HCT116 (cell line): Measurements from ENCODE around the gene JCHAIN. TPM values are rescaled to one million over a fixed set of nuclear protein-coding genes. Genes with fewer than 3 reads are reported as not detected.
"Not testable (repeated sequence)": the region's sequence is repeated elsewhere in the genome, so short reads cannot be mapped to it uniquely, and the experiment has no call there.

Experiments used
- ATAC-seq: fragments of 200-7000 bp; cut with Tn5 transposase; 2 replicates; pipeline ENCODE4 v1.9.1; 2020; ENCODE audit warnings: mild to moderate bottlenecking, moderate library complexity
- BruUV-seq: library from RNA; stranded (reverse); fragments of 400-500 nt; replicated peaks from 2 replicates; lab custom pipeline; 2021; lab: Mats Ljungman, UMichigan
- CTCF ChIA-PET: fragments of 300-600 bp; sonication (Branson Sonifier 250); formaldehyde crosslinking; loops from one replicate; lab custom pipeline; 2021; ENCODE audit warnings: antibody characterized with exemption; lab: Charles Lee
- POLR2A ChIA-PET: fragments of 300-600, 350-600 bp; sonication (Branson Sonifier 250); formaldehyde crosslinking; loops from one replicate; lab custom pipeline; 2021; ENCODE audit warnings: antibody characterized with exemption; lab: Charles Lee
- RAD21 ChIA-PET, 2 experiments: fragments of 300-600 bp; sonication (Branson Sonifier 250); formaldehyde crosslinking; loops; one replicate each; lab custom pipeline; 2023; ENCODE audit warnings: low total read pairs in 2 of 2; ENCODE audit not compliant: uncharacterized antibody in 2 of 2, unreplicated experiment in 2 of 2, low non-redundant PET in 1 of 2; lab: Charles Lee
- DNase-seq: peaks from one replicate; pipeline ENCODE4 v3.0.0-alpha.2; 2010; ENCODE audit warnings: low read depth, low spot score
- H2AFZ ChIP-seq: fragments of 200-600 bp; shearing (Covaris generic), sonication (generic); 2 replicates; pipeline ENCODE4 v1.6.1; 2017; ENCODE audit warnings: low read depth, mixed run types, mixed read lengths, antibody characterized with exemption, low read length; ENCODE audit not compliant: poor library complexity, severe bottlenecking
- H3K27ac ChIP-seq: 2 replicates; pipeline ENCODE4 v1.5.1; 2012; ENCODE audit warnings: low read depth, low read length
- H3K27me3 ChIP-seq: fragments of 200-600 bp; sonication (generic); 2 replicates; pipeline ENCODE4 v1.6.1; 2016; ENCODE audit warnings: mixed run types, low read length, mixed read lengths; ENCODE audit not compliant: insufficient read depth
- H3K36me3 ChIP-seq, 2 experiments: fragments of 200-500 bp in 1 of 2; fragments of 200-600 bp in 1 of 2; sonication (Bioruptor generic) in 1 of 2; sonication (generic) in 1 of 2; 2 replicates each; pipeline versions ENCODE4 v1.5.1 to v1.6.1; 2014 to 2016; ENCODE audit warnings: low read length in 2 of 2, inconsistent platforms in 1 of 2, mixed read lengths in 1 of 2, mixed run types in 1 of 2; ENCODE audit not compliant: insufficient read depth in 2 of 2, control insufficient read depth in 1 of 2
- H3K4me1 ChIP-seq, 2 experiments: fragments of 200-600 bp in 1 of 2; sonication (generic) in 1 of 2; 2 replicates each; pipeline versions ENCODE4 v1.5.1 to v1.6.1; 2012 to 2017; ENCODE audit warnings: low read length in 2 of 2, inconsistent platforms in 1 of 2, mild to moderate bottlenecking in 1 of 2, mixed read lengths in 1 of 2, mixed run types in 1 of 2, moderate library complexity in 1 of 2; ENCODE audit not compliant: insufficient read depth in 2 of 2, control insufficient read depth in 1 of 2
- H3K4me2 ChIP-seq: fragments of 200-600 bp; sonication (generic); 2 replicates; pipeline ENCODE4 v1.6.1; 2017; ENCODE audit warnings: mixed run types, low read length, mixed read lengths
- H3K4me3 ChIP-seq, 2 experiments: fragments of 200-600 bp in 1 of 2; sonication (generic) in 1 of 2; replicated peaks in 1 of 2; 2 replicates each; pipeline ENCODE4 v1.5.1; 2011 to 2016; ENCODE audit warnings: low read length in 2 of 2, control low read depth in 1 of 2, low read depth in 1 of 2, mild to moderate bottlenecking in 1 of 2, mixed read lengths in 1 of 2, mixed run types in 1 of 2
- H3K79me2 ChIP-seq: fragments of 200-600 bp; sonication (generic); 2 replicates; pipeline ENCODE4 v1.6.1; 2017; ENCODE audit warnings: mild to moderate bottlenecking, mixed run types, low read length, moderate library complexity, mixed read lengths; ENCODE audit not compliant: insufficient read depth
- H3K9ac ChIP-seq: fragments of 200-600 bp; sonication (generic); 2 replicates; pipeline ENCODE4 v1.6.1; 2016; ENCODE audit warnings: low read length, mixed read lengths
- H3K9me2 ChIP-seq: fragments of 200-600 bp; sonication (generic), shearing (Covaris generic); 2 replicates; pipeline ENCODE4 v1.6.1; 2017; ENCODE audit warnings: mixed run types, mild to moderate bottlenecking, moderate library complexity; ENCODE audit not compliant: insufficient read depth
- H3K9me3 ChIP-seq, 2 experiments: fragments of 200-500 bp in 1 of 2; fragments of 200-600 bp in 1 of 2; sonication (Bioruptor generic) in 1 of 2; sonication (generic) in 1 of 2; 2 replicates each; pipeline ENCODE4 v1.6.1; 2014 to 2017; ENCODE audit warnings: low read length in 2 of 2, mixed read lengths in 2 of 2, inconsistent platforms in 1 of 2, low read depth in 1 of 2, mild to moderate bottlenecking in 1 of 2, mixed run types in 1 of 2, moderate library complexity in 1 of 2; ENCODE audit not compliant: control insufficient read depth in 1 of 2, insufficient read depth in 1 of 2
- H4K20me1 ChIP-seq: fragments of 200-600 bp; sonication (generic), shearing (Covaris generic); 2 replicates; pipeline ENCODE4 v1.6.1; 2017; ENCODE audit warnings: mixed run types, mild to moderate bottlenecking, moderate library complexity; ENCODE audit not compliant: insufficient read depth
- ATF3 ChIP-seq: IDR thresholded peaks from 2 replicates; pipeline ENCODE4 v1.6.1; 2012
- CEBPB ChIP-seq: IDR thresholded peaks from 2 replicates; pipeline ENCODE4 v1.6.1; 2012; ENCODE audit warnings: low read depth
- EGR1 ChIP-seq: IDR thresholded peaks from 2 replicates; pipeline ENCODE4 v1.6.1; 2012; ENCODE audit warnings: low read depth
- EZH2 ChIP-seq: fragments of 200-600 bp; sonication (generic); IDR thresholded peaks from 2 replicates; pipeline ENCODE4 v1.6.1; 2017; ENCODE audit warnings: antibody characterized with exemption, mixed run types
- FOSL1 ChIP-seq: IDR thresholded peaks from 2 replicates; pipeline ENCODE4 v1.6.1; 2012; ENCODE audit warnings: low read depth
- ZBTB33 ChIP-seq: IDR thresholded peaks from 2 replicates; pipeline ENCODE4 v1.6.1; 2011; ENCODE audit warnings: mild to moderate bottlenecking, low read length, moderate library complexity; ENCODE audit not compliant: insufficient replicate concordance; ENCODE audit errors: extremely low read depth
- ZNF274 ChIP-seq: fragments of 200-500 bp; sonication (Bioruptor generic); IDR thresholded peaks from 2 replicates; pipeline ENCODE4 v1.6.1; 2014; ENCODE audit warnings: mild to moderate bottlenecking, low read depth, low read length, inconsistent platforms
- intact Hi-C: fragments of 100-400 bp; cut with micrococcal nuclease; formaldehyde crosslinking; loops from 2 replicates; pipeline ENCODE4 v1.10.0; 2022
- total RNA-seq: library from RNA; stranded (reverse); gene quantifications from one replicate; pipeline ENCODE4 v1.2.1, GENCODE V29; 2021; ENCODE audit not compliant: unreplicated experiment

Gene JCHAIN
- total RNA-seq, 1 experiment from 2014 or later = 0.79 TPM

- peak; percentile 57; the same call in 1 of the 2 replicates for TF ChIP-seq EGR1
- TF ChIP-seq EZH2 = no peak
- TF ChIP-seq ZNF274 = no peak
- no peak for TF ChIP-seq ATF3
These were observed 38.1 kb upstream of the JCHAIN start (continued) for GRCh38 chr4:70704215-70704930.

- intact Hi-C loops = loop anchor here (2.0 kb wide), 1 partner anchor 15 kb away; the partner anchor contains the start of gene UTP3
- CTCF ChIA-PET = interaction anchor here (1.0 to 1.3 kb wide), 3 partner anchors 15 to 33 kb away, joined by 3 to 5 read pairs (median 3); no protein-coding TSS in a partner anchor
These were observed 37.4 kb upstream of the JCHAIN start for GRCh38 chr4:70703619-70704214.

GRCh38 chr4:70702592-70702991 lies 36.3 kb upstream of the JCHAIN start:
- ATAC-seq, DNase-seq, BruUV-seq, H3K27me3 ChIP-seq, H3K9ac ChIP-seq, H3K36me3 ChIP-seq, intact Hi-C loops, RAD21 ChIA-PET, H2AFZ ChIP-seq, H3K4me2 ChIP-seq, H3K27ac ChIP-seq, H4K20me1 ChIP-seq, CTCF ChIA-PET, H3K4me3 ChIP-seq, H3K9me3 ChIP-seq, H3K9me2 ChIP-seq: not testable (repeated sequence)
- POLR2A ChIA-PET = interaction anchor here (1.6 kb wide), 1 partner anchor 13 kb away, joined by 4 read pairs; no protein-coding TSS in a partner anchor
- Histone ChIP-seq H3K4me1 (peaks cover 21 to 29% of the 10 kb centered on the region in 2 experiments), H3K79me2 (peaks cover 21% of the 10 kb centered on the region)

More at GRCh38 chr4:70703619-70704214, 37.4 kb upstream of the JCHAIN start:
- H2AFZ ChIP-seq = peak overlapping the region; percentile 62
- peak overlapping the region; percentile 77 for H3K9ac ChIP-seq
- TF ChIP-seq CEBPB = peak; percentile 81
- TF ChIP-seq FOSL1 = 0 out of 2 replicates have a peak, but pooled peaks have one; percentile 2
- no peak for TF ChIP-seq ZBTB33
- H3K4me1 ChIP-seq = peaks cover 19 to 29% of the 10 kb centered on the region in 2 experiments
- no peaks in the 10 kb centered on the region for H3K9me2 ChIP-seq
- POLR2A ChIA-PET = interaction anchor here (1.3 to 2.1 kb wide), 3 partner anchors 10 to 119 kb away, joined by 3 to 11 read pairs (median 4); no protein-coding TSS in a partner anchor
- H3K4me3 ChIP-seq = peak overlapping the region; percentile 64 to 70
- peaks cover 31% of the 10 kb centered on the region for H3K79me2 ChIP-seq
- no peak for ATAC-seq
- H3K9me3 ChIP-seq = no peaks in the 10 kb centered on the region
- RAD21 ChIA-PET = no interaction called here
- no peaks in the 10 kb centered on the region for H3K27me3 ChIP-seq
- H4K20me1 ChIP-seq = no peaks in the 10 kb centered on the region
- peak overlapping the region; percentile 79 for H3K4me2 ChIP-seq
- no peak for DNase-seq
- TSS peak; percentile 95 for BruUV-seq
- H3K27ac ChIP-seq = peak overlapping the region; percentile 95
- no peaks in the 10 kb centered on the region for H3K36me3 ChIP-seq
